ENCODE data around the gene ZNF264.

DNA sequence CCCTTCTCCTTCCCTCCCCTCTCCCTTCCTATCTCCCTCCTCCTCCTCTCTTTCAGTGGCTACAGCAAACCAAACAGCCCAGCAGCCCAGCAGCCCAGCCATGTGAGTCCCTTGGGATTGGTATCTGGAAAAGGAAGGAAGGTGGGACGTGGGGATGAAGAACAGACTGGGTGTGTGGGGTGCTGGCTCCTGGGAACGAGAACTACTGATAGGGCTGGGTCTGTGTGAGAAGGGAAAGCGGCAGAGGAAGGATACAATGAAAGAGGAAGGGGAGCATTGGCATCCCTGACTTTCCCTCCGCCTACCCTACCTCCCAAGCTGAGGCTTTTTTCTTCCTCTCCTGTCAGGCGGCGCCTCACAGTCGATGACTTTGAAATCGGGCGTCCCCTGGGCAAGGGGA is 40.4 kb downstream of the ZNF264 start:
- no peak for TF ChIP-seq GATA2 (IDR thresholded peaks at IDR 0.05; ENCODE audit: low read depth, low read length)
- no peak for TF ChIP-seq GATA3 (IDR thresholded peaks at IDR 0.05; ENCODE audit: low read depth, low read length)
